CD4-positive, alpha-beta T cell treated with Interferon alpha-2 for 1 hour (primary cell): ENCODE results near the gene SBF1.
"Not testable (repeated sequence)": the region's sequence is repeated elsewhere in the genome, so short reads cannot be mapped to it uniquely, and the experiment has no call there.

Experiments
- DNase-seq, 2 donors: peaks; one replicate each; pipeline ENCODE4 v3.0.0-alpha.2; 2020 to 2022

Gene SBF1

GRCh38 chr22:50443801-50444625 is 30.8 kb downstream of the SBF1 start:
- no peak for DNase-seq

- no peak for DNase-seq
These were observed 31.6 kb downstream of the SBF1 start for GRCh38 chr22:50443197-50443596.

- no peak for DNase-seq
These were observed 33.3 kb downstream of the SBF1 start for GRCh38 chr22:50441428-50441993.

GRCh38 chr22:50440544-50441249 is 34.1 kb downstream of the SBF1 start:
- DNase-seq = no peak

GRCh38 chr22:50439871-50440331 is 34.9 kb downstream of the SBF1 start:
- DNase-seq = no peak

DNA sequence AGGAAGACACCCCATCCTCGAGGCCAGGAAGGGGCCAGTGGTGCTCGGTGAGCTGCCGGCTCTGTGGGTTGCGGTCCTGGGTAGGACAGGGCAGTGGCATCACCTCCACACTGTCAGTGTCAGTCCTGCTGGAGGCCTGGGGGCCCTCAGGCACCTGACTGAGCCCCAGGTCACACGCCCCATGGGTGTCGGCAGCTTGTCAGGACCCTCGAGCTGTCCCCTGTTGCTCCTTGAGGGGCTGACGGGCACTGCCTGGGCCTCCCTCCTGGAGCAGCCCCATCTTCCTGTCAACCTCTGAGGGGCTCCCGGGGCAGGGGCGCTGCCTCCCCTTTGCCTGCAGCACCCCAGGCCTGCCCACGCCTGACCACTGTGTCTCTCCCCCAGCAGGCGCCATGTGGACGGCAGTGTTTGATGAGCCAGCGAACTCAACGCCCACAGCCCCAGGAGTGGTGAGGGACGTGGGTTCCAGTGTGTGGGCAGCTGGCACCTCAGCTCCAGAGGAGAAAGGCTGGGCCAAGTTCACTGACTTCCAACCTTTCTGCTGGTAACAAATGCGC is 35.4 kb downstream of the SBF1 start:
- DNase-seq = no peak

GRCh38 chr22:50438305-50439275 is 36.2 kb downstream of the SBF1 start:
- no peak for DNase-seq

DNA sequence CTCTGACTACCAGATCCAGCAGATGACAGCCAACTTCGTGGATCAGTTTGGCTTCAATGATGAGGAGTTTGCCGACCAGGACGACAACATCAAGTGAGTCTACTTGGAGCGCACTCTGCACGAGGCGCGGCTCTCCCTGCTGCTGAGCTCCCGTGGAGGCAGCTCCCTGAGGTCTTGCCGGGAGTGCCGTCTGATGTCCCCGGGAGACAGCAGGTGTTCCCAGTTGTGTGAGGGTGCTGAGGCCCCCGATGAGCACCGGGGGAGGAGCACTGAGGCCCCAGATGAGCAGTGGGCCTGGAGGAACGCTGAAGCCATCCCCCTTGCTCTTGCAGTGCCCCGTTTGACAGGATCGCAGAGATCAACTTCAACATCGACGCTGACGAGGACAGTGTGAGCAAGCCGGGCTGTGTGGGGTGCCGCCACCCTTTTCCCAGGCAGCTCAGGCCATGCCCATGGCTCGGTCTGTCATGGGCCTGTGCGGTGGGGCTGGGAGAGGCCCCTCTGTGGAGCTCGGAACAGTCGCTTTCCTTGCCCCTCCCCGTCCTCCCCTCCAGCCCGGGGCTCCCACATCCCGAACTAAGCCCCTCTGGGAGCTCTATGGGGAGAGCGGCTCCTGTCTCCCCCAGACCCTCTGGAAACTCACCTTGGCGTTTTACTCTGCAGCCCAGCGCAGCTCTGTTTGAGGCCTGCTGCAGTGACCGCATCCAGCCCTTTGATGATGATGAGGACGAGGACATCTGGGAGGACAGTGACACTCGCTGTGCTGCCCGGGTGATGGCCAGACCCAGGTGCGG is 37.1 kb downstream of the SBF1 start:
- no peak for DNase-seq

GRCh38 chr22:50436841-50437341 is 37.9 kb downstream of the SBF1 start:
- DNase-seq = no peak

GRCh38 chr22:50436015-50436830 is 38.6 kb downstream of the SBF1 start:
- DNase-seq = no peak

- DNase-seq = no peak
These were observed 39.4 kb downstream of the SBF1 start for GRCh38 chr22:50435291-50436014.

DNA sequence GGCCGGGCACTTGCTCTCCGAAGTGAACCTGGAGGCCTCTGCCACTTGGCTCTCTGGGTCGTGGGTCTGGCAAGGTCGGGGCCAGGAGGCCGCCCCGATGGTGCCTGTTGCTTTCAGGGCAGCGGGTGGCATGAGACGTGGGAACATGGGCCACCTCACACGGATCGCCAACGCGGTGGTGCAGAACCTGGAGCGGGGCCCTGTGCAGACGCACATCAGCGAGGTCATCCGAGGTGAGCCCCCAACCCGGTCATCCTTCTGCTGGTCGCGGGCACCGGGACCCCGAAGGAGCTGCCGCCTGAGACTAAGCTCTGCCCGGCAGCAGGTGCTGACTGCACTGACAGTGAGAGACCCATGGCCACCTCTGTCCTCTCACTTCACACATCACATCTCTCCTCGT is 40.0 kb downstream of the SBF1 start:
- DNase-seq = no peak

GRCh38 chr22:50432877-50433510 is 41.8 kb downstream of the SBF1 start:
- DNase-seq = not testable (repeated sequence)

- DNase-seq = no peak
These were observed 42.5 kb downstream of the SBF1 start for GRCh38 chr22:50432131-50432876.

DNA sequence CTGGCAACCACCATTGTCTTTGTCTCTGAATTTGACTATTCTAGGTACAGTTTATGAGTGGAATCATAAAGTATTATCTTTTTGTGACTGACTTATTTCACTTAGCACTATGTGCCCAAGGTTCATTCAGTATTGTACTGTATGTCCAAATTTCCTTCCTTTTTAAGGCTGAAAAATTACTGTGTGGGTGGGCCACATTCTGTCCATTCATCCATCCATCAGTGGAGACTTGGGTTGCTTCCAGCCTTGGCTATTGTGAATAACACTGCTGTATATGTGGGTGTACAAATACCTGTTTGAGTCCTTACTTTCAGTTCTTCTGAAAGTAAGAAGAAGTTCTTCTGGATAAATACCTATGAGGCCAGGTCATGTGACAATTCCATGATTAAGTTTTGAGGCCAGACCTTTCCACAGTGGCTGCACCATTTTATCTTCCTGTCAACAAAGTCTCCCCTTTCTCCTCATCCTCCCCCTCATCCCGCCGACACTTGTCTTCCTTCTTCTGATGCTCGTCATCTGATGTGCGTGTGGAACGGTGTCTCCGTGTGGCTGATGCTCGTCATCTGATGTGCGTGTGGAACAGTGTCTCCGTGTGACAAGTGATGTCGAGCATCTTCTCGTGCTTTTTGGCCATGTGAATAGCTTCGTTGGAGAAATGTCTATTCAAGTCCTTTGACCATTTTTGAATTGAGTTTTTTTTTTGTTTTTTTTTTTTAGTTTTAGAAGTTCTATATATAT is 49.5 kb downstream of the SBF1 start:
- DNase-seq = no peak

GRCh38 chr22:50423956-50424355 is 50.9 kb downstream of the SBF1 start:
- no peak for DNase-seq

DNA sequence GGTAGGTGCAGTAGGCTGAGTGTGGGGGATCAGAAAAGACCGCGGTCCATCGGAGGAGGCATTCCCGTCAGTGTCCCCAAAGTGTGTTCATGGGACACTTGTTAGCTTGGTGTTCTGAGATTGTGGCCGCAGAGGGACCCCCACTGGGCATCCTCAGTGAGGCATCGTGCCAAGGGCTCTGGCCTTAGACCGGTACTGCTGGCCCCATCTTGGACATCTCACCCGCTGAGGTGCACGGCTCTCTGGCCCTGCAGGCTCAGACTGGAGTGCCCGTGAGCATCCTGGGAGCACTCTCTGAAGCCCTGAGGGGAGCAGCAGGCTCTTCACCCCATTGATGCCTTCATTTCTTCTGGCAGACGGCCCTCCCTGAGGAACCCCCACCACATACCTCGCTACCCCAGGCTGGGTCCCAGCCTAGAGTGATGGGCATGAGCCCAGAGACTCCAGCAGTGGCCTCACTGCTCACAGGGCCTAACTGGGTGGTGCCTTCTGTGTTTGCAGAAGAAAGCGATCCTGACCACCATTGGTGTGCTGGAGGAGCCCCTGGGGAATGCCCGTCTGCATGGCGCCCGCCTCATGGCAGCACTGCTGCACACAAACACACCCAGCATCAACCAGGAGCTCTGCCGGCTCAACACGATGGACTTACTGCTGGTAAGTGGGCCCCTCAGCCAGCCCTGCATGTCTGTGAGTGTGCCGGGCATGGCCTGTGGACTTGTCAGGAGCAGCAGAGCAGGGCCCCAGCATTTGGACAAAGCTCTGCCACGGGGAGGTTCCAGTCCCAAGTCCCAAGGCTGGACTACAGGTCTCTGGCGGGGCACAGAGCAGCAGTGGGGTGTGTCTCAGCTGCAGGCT is 51.6 kb downstream of the SBF1 start:
- no peak for DNase-seq
